ENCODE measurements around the gene VSTM2B.

The VSTM2B gene

DNA sequence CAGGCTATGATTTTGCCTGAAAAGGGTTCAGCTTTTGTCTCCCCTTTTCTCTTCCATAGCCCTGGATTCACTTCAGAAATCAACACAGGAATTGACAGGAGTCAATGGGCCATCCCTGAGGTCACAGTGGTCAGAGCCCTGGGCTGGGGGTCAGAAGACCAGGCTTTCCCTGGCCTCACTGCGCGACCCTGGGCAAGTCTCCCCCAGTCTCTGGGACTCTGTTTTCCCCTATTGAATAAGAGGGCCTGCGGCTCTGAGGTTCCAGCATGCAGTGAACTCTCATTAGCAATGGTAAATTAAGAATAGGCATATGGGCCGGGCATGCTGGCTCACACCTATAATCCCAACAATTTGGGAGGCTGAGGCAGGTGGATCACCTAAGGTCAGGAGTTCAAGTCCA lies 30.7 kb upstream of the VSTM2B start:
- ATAC-seq: no peak
- TF ChIP-seq ZFP3 (CRISPR knock-in tag; IDR thresholded peaks at IDR 0.05) (no peak), ZC3H10 (CRISPR knock-in tag; IDR thresholded peaks at IDR 0.05) (no peak), ISL1 (CRISPR knock-in tag; IDR thresholded peaks at IDR 0.05) (no peak)

- no peak for TF ChIP-seq ZC3H10 (CRISPR knock-in tag; IDR thresholded peaks at IDR 0.05)
- no peak for TF ChIP-seq GLIS3 (CRISPR knock-in tag; IDR thresholded peaks at IDR 0.05)
- no peak for TF ChIP-seq ZNF8 (CRISPR knock-in tag; IDR thresholded peaks at IDR 0.05)
- TF ChIP-seq CREB5 (CRISPR knock-in tag; IDR thresholded peaks at IDR 0.05; ENCODE audit: low read depth): no peak
- TF ChIP-seq ZNF70 (CRISPR knock-in tag; IDR thresholded peaks at IDR 0.05): no peak
- no peak for TF ChIP-seq TSHZ2 (CRISPR knock-in tag; IDR thresholded peaks at IDR 0.05)
- TF ChIP-seq BACH2 (CRISPR knock-in tag; IDR thresholded peaks at IDR 0.05; ENCODE audit: borderline replicate concordance): no peak
- TF ChIP-seq PPARA (CRISPR knock-in tag; IDR thresholded peaks at IDR 0.05; ENCODE audit: borderline replicate concordance): no peak
- no peak for TF ChIP-seq ZNF565 (CRISPR knock-in tag; conservative IDR thresholded peaks at IDR 0.05; ENCODE audit: low read depth)
- no peak for TF ChIP-seq OSR1 (CRISPR knock-in tag; IDR thresholded peaks at IDR 0.05)
- TF ChIP-seq ISL1 (CRISPR knock-in tag; IDR thresholded peaks at IDR 0.05): no peak
- TF ChIP-seq SNAI2 (CRISPR knock-in tag; IDR thresholded peaks at IDR 0.05): no peak
- TF ChIP-seq, protein P1, sequence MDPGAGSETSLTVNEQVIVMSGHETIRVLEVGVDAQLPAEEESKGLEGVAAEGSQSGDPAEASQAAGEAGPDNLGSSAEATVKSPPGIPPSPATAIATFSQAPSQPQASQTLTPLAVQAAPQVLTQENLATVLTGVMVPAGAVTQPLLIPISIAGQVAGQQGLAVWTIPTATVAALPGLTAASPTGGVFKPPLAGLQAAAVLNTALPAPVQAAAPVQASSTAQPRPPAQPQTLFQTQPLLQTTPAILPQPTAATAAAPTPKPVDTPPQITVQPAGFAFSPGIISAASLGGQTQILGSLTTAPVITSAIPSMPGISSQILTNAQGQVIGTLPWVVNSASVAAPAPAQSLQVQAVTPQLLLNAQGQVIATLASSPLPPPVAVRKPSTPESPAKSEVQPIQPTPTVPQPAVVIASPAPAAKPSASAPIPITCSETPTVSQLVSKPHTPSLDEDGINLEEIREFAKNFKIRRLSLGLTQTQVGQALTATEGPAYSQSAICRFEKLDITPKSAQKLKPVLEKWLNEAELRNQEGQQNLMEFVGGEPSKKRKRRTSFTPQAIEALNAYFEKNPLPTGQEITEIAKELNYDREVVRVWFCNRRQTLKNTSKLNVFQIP (CRISPR knock-in tag; IDR thresholded peaks at IDR 0.05; ENCODE audit: borderline replicate concordance, low read depth): no peak
- no peak for ATAC-seq
Observed at GRCh38 chr19:29495901-29496441, 29.8 kb upstream of the VSTM2B start.

GRCh38 chr19:29497241-29497640 lies 28.6 kb upstream of the VSTM2B start:
- no peak for ATAC-seq

More at GRCh38 chr19:29497241-29497640, 28.6 kb upstream of the VSTM2B start:
- TF ChIP-seq ZNF70 (CRISPR knock-in tag; IDR thresholded peaks at IDR 0.05) (no peak), ESRRG (CRISPR knock-in tag; IDR thresholded peaks at IDR 0.05) (no peak), PATZ1 (CRISPR knock-in tag; IDR thresholded peaks at IDR 0.05; ENCODE audit: borderline replicate concordance) (no peak), ZFP3 (CRISPR knock-in tag; IDR thresholded peaks at IDR 0.05) (no peak), ZNF8 (CRISPR knock-in tag; IDR thresholded peaks at IDR 0.05) (no peak), ZC3H10 (CRISPR knock-in tag; IDR thresholded peaks at IDR 0.05) (no peak), CSDC2 (CRISPR knock-in tag; IDR thresholded peaks at IDR 0.05) (no peak), TCF4 (CRISPR knock-in tag; IDR thresholded peaks at IDR 0.05; ENCODE audit: borderline replicate concordance) (no peak), ARNTL (CRISPR knock-in tag; IDR thresholded peaks at IDR 0.05; ENCODE audit: borderline replicate concordance, low read depth) (no peak), OSR1 (CRISPR knock-in tag; IDR thresholded peaks at IDR 0.05) (no peak), TSHZ2 (CRISPR knock-in tag; IDR thresholded peaks at IDR 0.05) (no peak), PPARA (CRISPR knock-in tag; IDR thresholded peaks at IDR 0.05; ENCODE audit: borderline replicate concordance) (no peak), BACH2 (CRISPR knock-in tag; IDR thresholded peaks at IDR 0.05; ENCODE audit: borderline replicate concordance) (no peak), CREB5 (CRISPR knock-in tag; IDR thresholded peaks at IDR 0.05; ENCODE audit: low read depth) (no peak), TOX (CRISPR knock-in tag; IDR thresholded peaks at IDR 0.05; ENCODE audit: borderline replicate concordance) (no peak), ISL1 (CRISPR knock-in tag; IDR thresholded peaks at IDR 0.05) (no peak), ZFP30 (CRISPR knock-in tag; IDR thresholded peaks at IDR 0.05) (no peak)
- TF ChIP-seq, protein P1 (CRISPR knock-in tag; IDR thresholded peaks at IDR 0.05; ENCODE audit: borderline replicate concordance, low read depth): no peak

Measured in SK-N-SH treated with all-trans-retinoic acid at 6 μM for 48 hours (cell line).